Fibroblast of skin of right quadriceps (primary cell): ENCODE measurements around the gene TMEM232.
A peak's percentile ranks its signal among the peaks of the same experiment; 100 is the strongest.
"Not testable (repeated sequence)": the region's sequence is repeated elsewhere in the genome, so short reads cannot be mapped to it uniquely, and the experiment has no call there.

Experiments
- DNase-seq: peaks from one replicate; pipeline ENCODE4 v3.0.0-alpha.2; 2013

Gene TMEM232

DNA sequence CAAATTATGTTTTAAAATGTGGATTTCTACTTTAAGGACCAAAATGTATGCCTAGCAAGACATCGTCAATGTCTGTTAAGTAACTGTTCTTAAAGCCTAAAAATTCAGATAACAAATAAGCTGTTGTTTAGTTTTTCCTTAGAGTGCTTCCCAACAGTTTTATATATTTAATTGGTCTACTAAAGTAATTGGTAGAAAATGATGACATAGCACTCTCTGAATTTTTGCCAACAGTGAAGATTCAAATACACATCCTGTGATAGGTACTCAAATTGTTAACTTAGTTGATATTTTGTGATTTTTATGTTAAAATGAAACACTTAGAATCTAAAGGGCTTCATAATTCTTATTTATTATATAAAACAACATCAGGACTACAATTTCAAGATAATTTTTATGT is 107.5 kb downstream of the TMEM232 start:
- DNase-seq: no peak

DNA sequence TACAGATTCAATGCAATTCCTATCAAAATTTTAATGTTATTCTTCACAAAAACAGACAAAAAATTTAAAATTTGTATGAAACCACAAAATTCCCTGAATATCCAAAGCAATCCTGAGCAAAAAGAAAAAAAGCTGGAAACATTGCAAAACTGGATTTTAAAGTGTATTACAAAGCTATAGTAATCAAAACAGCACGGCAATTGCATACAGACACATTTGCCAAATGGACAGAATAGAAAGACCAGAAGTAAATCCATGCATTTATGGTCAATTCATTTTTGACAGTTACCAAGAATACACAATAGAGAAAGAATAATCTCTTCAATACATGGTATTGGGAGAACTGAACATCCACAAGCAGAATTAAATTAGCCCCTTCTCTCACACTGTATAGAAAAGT is 110.5 kb downstream of the TMEM232 start:
- DNase-seq: no peak

DNA sequence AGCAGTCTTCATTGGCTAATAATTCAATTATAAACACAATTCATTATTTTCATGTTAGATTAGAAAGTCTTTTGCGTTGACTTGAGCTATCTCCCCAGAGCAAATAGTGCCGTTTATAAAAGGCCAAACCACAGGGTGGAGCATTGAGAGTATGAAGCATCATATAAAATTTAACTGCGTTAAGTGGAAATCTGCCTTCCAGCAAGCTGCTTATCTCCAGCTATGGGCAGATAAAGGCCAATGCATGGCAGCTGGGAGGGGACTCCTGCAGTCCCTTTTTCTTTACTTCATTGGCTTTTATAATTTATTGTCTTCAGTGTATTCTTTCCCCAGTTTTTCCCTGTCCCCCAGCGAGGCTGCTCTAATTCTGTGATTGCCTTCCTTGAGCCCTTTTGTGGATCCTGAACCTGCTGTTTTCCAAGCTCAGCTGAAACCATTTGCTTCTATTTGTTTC is 113.7 kb downstream of the TMEM232 start:
- DNase-seq: no peak

DNA sequence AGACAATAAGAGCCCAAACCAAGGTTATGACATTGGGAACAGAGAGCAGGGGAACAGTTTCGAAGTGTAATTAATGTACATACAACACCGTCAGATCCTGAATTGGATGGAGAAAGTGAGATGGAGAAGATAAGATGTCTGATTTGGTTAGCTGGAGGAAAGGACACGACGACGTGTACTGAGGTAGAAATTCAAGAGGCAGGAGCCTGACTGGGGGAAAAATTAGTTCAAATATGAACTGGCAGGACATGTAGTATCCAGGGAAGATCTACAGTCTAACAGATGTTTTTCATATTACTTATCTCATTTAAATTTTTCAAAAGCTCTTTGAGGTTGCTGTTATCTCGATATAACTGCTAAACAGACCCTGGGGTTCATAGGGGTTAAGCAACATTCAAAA is 114.7 kb downstream of the TMEM232 start:
- DNase-seq: no peak

DNA sequence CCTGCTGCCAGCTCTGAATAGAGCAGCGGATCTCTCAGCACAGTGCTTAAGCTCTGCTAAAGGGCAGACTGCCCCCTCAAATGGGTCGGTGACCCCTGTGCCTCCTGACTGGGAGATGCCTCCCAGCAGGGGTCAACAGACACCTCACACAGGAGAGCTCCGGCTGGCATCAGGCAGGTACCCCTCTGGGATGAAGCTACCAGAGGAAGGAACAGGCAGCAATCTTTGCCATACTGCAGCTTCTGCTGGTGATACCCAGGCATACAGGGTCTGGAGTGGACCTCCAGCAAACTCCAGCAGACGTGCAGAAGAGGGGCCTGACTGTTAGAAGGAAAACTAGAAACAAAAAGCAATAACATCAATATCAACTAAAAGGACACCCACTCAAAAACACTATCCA is 131.6 kb downstream of the TMEM232 start:
- DNase-seq: no peak

DNA sequence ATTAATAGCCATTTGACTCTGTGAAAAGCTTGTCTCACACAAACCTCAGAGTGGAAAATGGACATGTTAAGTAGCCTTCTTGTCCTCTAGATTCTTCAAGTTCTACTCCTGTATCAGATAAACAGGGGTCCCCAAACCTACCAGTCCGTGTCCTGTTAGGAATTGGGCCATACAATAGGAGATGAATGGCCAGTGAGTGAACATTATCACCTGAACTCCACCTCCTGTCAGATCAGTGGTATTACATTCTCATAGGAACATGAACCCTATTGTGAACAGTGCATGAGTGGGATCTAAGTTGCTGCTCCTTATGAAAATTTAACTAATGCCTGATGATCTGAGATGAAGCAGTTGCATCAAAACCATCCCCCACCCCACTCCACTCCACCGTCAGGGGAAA is 136.3 kb downstream of the TMEM232 start:
- peak; percentile 29 for DNase-seq

DNA sequence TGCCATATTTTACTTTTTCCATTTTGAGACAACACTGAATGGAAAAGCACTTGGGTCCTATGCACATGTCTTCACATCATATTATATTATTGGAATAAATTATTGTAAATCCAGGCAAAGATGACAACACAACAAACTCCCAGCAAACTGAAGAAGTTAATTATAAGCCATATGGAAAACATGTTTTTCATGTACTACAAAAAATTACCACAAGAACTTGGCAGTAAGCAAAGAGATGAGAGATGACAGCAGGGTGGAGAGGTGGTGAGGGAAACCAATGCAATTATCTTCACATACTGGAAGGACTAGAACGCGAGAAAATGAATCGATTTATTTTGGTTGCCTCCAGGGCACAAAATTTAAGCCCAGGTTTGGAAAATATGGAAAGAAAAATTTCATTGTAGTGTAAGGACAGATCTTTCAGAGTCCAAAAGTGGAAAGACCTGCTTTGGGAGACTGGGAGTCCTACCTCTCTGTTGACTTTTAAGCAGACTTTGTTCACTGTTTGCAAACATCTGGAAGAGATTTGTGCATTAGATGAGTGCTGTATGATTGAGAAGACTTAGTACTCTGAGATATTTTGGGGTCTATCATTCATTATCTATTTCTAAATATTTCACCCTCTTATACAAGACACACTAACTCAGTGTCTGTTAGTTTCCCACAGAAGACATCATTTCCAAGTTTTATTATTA is 138.0 kb downstream of the TMEM232 start:
- DNase-seq: peak; percentile 51

DNA sequence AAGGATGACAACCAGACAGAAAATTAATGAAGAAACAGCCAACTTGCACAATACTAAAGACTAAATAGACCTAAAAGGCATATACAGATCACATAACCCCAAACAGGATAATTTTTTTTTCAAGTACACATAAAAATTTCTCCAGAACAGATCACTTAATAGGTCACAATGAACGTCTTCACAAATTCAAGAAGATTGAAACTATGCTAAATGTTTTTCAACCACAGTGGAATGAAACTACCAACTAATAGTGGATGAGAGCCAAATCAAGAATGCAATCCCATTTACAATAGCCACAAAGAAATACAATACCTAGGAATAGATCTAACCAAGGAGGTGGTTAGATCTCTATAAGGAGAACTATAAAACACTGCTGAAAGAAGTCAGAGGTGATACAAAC is 145.8 kb downstream of the TMEM232 start:
- peak; percentile 37 for DNase-seq

DNA sequence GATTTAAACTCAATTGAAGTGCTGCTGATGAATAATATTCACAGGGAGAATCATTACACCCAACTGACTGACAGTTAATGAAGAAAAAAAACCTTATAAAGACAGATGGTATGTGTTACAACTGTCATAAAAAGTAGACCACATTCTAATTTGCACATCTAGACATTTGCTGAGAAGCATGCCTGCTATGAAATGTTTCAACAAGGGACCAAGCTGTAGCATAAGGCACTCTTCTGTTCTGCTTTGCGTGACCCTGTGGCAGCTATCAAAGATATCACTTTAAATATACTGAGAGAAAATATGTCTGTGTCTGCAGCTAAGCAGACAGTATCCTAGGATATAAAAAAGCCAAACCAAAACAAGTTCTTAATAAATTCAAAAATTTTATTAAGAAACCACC is 153.7 kb downstream of the TMEM232 start:
- DNase-seq: no peak

DNA sequence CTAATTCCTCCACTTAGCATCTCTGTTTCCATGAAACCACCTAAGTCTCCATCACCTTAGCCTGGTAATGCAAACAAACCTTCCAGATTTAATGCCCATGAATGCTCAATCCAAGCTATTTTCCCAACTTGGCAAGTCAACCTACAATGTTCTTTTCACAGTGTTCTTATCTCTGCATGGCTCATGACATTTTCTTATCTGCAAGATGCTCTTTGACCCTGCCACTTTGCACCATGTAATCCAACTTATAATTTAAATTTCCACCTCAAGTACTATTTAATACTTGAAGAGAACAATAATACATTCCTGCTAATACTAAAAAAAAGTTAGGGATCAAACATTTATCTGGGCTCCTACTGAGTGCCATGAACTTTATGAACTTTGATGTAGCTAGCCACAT is 164.3 kb downstream of the TMEM232 start:
- no peak for DNase-seq

DNA sequence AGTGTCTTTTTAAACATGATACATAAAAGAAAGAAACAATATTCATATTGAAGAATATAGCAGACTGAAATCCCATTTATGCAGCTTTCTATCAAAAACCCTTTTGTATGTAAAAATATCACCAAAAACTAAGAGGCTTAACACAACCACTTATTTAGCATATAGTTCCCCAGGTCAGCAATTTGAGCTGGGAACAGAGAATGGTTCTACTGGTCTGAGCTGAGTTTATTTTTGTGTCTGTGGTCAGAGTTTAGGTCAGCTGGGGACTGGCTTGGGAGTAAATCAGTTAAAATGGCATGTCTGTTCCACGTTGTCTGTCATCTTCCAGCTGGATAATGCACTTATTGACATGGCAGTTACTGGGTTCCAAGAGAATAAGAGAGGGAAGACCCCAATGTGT is 165.0 kb downstream of the TMEM232 start:
- no peak for DNase-seq

DNA sequence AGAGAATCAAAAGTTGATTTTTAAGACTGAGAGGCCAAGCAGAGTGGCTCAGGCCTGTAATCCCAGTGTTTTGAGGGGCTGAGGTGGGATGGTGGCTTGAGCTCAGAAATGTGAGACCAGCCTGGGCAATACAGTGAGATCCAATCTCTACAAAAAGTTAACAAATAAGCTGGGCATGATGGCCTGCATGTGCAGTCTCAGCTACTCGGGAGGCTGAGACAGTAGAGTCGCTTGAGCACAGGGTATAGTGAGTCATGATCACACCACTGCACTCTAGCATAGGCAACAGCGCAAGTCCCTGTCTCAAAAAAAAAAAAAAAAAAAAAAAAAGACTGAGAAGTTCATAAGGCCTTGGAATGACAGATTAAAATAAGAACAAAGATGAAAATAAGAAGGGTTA is 177.2 kb downstream of the TMEM232 start:
- DNase-seq: no peak

DNA sequence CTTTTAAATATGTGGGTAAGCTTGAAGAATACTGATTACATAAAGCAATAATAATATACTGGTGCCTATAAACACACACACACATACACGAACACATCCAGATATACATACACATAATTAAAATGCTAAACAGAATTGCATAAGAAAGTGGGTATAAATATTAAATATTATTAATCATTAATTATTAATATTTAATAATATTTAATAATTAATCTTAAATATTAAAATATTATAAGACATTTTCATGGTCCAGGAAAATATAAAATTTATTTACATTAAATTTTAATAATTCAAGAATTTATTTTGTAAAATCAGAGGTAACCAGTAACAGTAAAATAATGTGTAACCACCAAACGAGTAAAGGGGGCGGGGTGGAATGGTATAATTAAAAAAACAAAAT is 178.3 kb downstream of the TMEM232 start:
- DNase-seq: no peak

DNA sequence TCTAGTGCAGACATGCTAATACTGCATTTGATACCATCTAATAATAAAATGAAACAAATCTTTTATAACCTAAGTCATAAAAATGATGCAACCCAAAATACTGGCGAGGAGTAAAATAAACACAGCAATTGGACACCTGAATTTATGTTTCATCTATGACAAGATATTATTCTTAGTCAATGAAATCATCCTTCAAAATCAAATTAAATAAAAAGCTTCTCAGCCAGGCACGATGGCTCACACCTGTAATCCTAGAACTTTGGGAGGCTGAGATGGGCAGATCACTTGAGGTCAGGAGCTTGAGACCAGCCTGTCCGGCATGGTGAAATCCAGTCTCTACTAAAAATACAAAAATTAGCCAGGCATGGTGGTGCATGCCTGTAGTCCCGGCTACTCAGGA is 179.0 kb downstream of the TMEM232 start:
- DNase-seq: no peak

DNA sequence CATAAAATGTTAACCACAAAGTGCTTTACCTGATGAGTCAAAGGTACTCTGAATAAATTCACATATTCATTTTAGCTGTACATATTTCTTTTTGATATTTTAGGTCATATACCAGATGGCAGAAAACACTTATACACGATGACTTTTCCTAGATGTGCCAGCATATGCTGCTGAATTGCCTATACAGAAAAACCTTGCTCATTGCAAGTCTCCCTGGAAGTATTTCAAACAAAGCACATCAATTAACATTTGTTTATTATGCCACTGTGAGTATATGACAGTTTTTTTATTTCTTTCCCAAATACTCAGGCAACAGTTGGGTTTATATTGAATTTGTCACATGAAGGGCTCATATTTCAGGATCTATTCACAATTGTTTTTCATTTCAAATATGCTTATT is 180.8 kb downstream of the TMEM232 start:
- no peak for DNase-seq

DNA sequence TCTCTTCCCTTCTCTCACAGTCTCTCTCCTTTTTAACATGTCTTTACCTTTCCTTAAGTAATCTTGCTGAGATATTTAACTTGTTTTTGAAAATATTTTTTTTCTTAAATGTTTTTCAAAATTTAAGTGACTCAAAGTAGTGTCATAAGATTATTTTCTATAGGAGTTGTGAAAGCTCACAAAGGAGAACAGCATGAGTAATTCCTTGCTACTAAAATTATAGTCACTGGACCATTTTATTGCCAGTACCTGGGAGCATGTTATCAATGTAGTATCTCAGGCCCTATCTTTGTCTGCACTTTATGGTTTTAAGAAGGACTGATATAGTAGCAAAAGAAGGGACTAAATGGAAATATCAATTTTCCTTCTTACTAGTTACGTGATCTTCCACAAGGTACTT is 181.9 kb downstream of the TMEM232 start:
- no peak for DNase-seq

DNA sequence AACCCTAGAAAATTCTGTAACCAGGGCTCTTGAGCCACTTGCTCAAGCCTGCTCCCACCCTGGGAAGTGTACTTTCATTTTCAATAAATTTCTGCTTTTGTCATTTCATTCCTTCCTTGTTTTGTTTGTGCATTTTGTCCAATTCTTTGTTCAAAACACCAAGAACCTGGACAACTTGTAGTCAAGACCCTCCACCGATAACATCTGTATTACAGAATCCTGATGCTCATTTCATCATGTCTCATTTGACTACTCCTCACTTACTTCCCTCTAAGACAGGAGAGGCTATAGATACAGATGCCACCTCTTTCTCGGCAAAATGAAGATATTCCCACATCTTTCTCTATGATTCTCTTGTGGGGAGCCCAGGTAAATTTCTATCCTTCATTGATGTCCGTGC is 183.5 kb downstream of the TMEM232 start:
- no peak for DNase-seq

DNA sequence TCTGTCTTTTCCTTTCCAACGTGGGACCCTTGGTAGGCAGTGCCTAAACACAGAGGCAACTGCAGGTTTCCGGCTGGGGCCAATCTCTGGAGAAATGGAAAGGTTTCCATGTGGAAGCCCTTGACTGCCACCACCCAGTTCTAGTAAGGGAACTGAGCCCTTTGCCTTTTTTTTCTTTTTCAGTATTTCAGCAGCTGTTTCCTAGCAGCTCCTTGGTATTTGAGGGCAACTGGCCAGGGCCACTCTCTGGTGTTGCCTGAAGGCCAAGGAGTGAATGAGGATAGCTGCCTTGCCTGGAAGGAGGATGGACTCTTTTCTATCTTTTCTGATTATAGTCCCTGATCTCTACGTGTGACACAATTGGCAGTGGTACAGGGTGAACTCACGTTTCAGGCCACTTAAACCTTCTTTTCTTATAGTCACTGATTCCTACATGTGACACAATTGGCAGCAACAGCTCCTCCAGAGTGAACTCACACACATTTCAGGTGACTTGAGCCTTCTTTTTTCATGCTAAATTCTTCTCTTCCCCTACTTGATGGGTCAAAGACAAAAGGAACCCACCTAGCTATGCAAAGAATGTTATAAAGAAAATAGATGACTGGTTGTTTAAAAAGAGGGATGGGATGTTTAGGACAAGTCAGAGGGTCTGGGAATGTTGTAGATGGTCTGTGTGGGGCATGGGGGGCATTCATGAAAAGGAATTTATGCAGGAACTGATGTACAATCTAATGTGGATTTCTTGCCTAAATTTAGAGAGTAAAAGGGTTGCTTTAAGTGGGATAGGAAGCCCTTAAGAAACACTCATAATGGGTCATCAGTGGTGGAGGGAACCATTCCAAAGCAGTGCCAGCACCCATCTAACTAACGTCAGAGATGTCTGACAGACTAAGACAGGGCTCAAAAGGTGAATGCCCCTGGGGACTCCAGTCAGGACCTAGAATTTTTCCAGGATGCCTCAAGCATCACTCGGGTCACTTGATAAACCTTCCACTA is 190.1 kb downstream of the TMEM232 start:
- no peak for DNase-seq

DNA sequence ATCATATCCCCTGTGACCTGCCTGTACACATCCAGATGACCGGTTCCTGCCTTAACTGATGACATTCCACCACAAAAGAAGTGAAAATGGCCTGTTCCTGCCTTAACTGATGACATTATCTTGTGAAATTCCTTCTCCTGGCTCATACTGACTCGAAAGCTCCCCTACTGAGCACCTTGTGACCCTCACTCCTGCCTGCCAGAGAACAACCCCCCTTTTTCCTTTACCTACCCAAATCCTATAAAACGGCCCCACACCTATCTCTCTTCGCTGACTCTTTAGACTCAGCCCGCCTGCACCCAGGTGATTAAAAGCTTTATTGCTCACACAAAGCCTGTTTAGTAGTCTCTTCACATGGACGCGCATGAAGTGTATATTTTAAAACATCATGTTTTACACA is 191.3 kb downstream of the TMEM232 start:
- not testable (repeated sequence) for DNase-seq

DNA sequence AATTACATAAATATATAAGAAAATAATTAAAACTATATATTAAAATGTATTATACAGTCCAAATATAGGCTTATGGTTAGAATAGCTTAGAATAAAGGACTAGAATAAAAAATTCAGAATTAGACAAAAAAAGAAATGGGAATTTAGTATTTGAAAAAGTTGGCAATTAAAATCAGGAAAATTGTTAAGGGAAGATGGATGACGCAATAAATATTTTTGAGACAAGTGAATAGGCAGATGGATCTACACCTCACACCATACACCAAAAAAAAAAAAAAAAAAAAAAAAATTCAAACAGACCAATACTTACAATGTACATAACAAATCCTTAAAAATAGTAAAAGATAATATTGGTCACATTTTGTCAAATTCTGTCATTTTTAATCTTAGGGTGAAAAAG is 200.7 kb downstream of the TMEM232 start:
- DNase-seq: no peak

DNA sequence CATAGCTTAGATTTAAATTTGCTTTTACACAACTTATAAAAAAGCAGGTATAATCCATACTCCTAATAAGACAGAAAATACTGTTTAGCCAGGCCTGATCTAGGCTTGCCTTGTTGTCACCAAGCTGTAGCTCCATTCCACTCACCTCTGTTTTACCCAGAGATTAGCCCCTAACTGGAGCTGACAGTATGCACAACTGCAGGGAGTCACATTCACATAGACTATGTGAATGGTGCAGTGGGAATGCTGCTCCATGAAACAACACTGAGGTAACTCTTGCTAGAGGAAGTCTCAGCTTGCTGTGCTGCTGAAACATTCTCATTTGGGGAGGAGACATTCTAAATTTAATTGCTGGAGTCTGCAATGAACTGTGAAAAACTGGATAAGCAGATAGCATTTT is 209.1 kb downstream of the TMEM232 start:
- DNase-seq: no peak

DNA sequence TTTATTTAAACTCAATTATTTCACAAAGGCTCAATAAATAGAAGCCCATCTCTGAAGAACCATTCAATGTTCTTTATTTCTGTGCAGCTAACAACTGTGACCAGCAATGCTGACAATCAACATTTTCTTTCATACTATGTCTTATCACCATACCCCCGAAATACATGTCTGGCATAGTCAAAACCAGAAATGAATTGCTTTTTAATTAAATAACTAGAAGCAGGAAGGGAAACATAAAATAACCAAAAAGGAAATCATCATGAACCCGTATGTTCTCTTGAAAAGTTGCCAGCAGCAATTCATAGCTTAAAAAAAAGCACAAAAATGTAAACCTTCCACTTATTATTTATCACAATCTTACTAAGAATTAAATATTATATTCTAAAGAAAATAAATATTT is 212.4 kb downstream of the TMEM232 start:
- no peak for DNase-seq

DNA sequence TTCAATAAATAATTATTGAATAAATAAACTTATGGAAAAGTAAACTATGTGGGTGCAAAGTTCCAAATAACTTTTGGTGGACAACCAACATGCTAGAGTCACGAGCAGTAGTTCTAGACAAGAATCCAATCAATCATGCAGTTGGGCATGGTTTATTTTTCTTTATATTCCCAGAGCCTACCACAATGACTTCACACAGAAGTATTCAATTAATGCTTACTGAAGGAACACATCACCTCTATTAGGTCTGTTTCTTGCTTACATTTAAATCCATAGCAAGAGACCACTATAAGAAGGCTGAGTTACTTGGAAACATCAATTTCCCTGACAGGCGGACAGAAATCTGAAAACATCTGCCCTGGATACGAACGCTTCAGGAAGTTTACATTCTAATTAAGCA is 214.2 kb downstream of the TMEM232 start:
- peak; percentile 36 for DNase-seq

DNA sequence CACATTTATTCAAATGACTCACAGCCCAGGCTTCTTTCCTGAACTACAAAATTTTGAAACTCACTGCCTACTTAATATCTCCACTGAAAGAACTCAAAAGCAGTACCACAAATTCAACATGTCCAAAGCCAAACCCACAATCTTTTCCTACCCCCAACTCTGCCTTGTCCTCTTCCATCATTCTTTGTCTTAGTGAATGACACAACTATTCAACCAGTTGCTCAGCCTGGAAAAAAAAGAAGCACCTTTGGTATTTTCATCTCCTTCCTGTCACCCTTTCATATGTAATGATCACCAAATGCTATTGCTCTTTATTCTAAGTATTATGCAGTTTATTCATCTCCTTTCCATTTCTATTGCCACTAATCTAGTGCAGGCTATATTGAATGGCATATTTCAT is 216.3 kb downstream of the TMEM232 start:
- DNase-seq: peak; percentile 19
